Measurements from ENCODE around the gene TFF2.

The TFF2 gene

GRCh38 chr21:42315296-42315891 is 35.4 kb downstream of the TFF2 start, which contains the start of gene TFF3:
TSS of gene TFF3 (minus strand) at chr21:42315409. CDS start at chr21:42315374, 35 bp downstream.
- DNase-seq (ENCODE audit: extremely low spot score), result no peak
- CTCF ChIA-PET, result no interaction called here

GRCh38 chr21:42314616-42315295 is 36.0 kb downstream of the TFF2 start:
- no peak for DNase-seq (ENCODE audit: extremely low spot score)
- ChIA-PET POLR2A (interaction anchor here (0.5 kb wide), 1 partner anchor 305 kb away, joined by 3 read pairs; no protein-coding TSS in a partner anchor), CTCF (interaction anchor here (1.4 kb wide), 1 partner anchor 9 kb away, joined by 4 read pairs; no protein-coding TSS in a partner anchor)
- TF ChIP-seq CTCF (IDR thresholded peaks at IDR 0.05; ENCODE audit: control extremely low read depth, extremely low read depth, low read depth, missing control alignments), result no peak

More at GRCh38 chr21:42315296-42315891, 35.4 kb downstream of the TFF2 start, which contains the start of gene TFF3:
- TF ChIP-seq CTCF (IDR thresholded peaks at IDR 0.05; ENCODE audit: control extremely low read depth, extremely low read depth, low read depth, missing control alignments), result no peak
- POLR2A ChIA-PET, result no interaction called here

- DNase-seq (ENCODE audit: extremely low spot score), result no peak
- CTCF ChIA-PET, result interaction anchor here (1.3 to 1.4 kb wide), 3 partner anchors 7 to 137 kb away, joined by 3 to 4 read pairs (median 4); no protein-coding TSS in a partner anchor
- POLR2A ChIA-PET, result interaction anchor here (0.6 kb wide), 1 partner anchor 16 kb away, joined by 3 read pairs; no protein-coding TSS in a partner anchor
- no peak for TF ChIP-seq CTCF (IDR thresholded peaks at IDR 0.05; ENCODE audit: control extremely low read depth, extremely low read depth, low read depth, missing control alignments)
Measured at GRCh38 chr21:42313501-42313969, 37.3 kb downstream of the TFF2 start.

DNA sequence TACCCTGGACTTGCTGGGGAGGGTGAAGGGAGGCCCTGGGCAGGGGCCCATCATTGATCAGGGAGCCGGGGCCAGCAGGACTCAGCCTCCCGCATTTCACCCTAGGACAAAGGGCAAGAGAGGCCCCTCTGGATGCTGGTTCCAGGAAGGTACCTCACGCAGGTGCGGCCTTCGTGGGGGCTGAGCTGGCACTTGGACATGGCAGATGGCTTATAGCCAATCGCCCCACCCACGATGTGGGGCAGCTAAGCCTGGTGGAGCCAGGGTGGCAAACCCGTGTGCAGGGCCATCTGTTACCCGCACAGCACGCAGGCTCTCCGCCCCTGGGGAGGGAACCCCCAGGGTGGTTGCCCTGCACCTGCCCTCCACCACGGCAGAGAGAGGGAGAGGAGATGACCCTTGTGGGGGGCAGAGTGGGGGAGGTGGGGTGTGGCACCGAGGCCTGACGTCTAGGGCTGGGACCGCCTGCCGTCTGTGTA is 38.1 kb downstream of the TFF2 start:
- no peak for DNase-seq (ENCODE audit: extremely low spot score)
- TF ChIP-seq CTCF (IDR thresholded peaks at IDR 0.05; ENCODE audit: control extremely low read depth, extremely low read depth, low read depth, missing control alignments), result no peak
- ChIA-PET CTCF (interaction anchor here (4.4 kb wide), 1 partner anchor 138 kb away, joined by 49 read pairs; no protein-coding TSS in a partner anchor), POLR2A (no interaction called here)

- DNase-seq (ENCODE audit: extremely low spot score), result no peak
- CTCF ChIA-PET, result interaction anchor here (2.8 to 4.5 kb wide), 4 partner anchors 11 to 166 kb away, joined by 13 to 49 read pairs (median 26); no protein-coding TSS in a partner anchor
- TF ChIP-seq CTCF (IDR thresholded peaks at IDR 0.05; ENCODE audit: control extremely low read depth, extremely low read depth, low read depth, missing control alignments), result no peak
- POLR2A ChIA-PET, result no interaction called here
Measured at GRCh38 chr21:42311816-42312625, 38.8 kb downstream of the TFF2 start.

- DNase-seq (ENCODE audit: extremely low spot score), result no peak
- ChIA-PET CTCF (interaction anchor here (0.9 to 4.5 kb wide), 28 partner anchors 8 to 226 kb away, joined by 3 to 49 read pairs (median 10); partner anchors contain the start of gene UBASH3A), POLR2A (no interaction called here)
Measured at GRCh38 chr21:42311160-42311559, 39.6 kb downstream of the TFF2 start.

More at GRCh38 chr21:42311160-42311559, 39.6 kb downstream of the TFF2 start:
- no peak for TF ChIP-seq CTCF (IDR thresholded peaks at IDR 0.05; ENCODE audit: control extremely low read depth, extremely low read depth, low read depth, missing control alignments)

Data from GM10248 (cell line).